Measurements from ENCODE around the gene KIAA0930.
A peak's percentile ranks its signal among the peaks of the same experiment; 100 is the strongest.

KIAA0930 gene

GRCh38 chr22:45217806-45218205 is 22.9 kb downstream of the KIAA0930 start:
- H3K27me3 ChIP-seq (ENCODE audit: insufficient read depth, low read depth, severe bottlenecking): no peaks in the 10 kb centered on the region
- no peak for DNase-seq
- TF ChIP-seq CTCF (IDR thresholded peaks at IDR 0.05; ENCODE audit: low read depth, low read length): no peak
- H3K9me3 ChIP-seq (ENCODE audit: severe bottlenecking): no peaks in the 10 kb centered on the region
- H3K4me3 ChIP-seq (ENCODE audit: low read depth, low read length): no peak overlapping the region
- no peak overlapping the region for H3K27ac ChIP-seq
- H3K36me3 ChIP-seq: no peaks in the 10 kb centered on the region

- Histone ChIP-seq H3K4me3 (ENCODE audit: low read depth, low read length) (no peak overlapping the region), H3K36me3 (no peaks in the 10 kb centered on the region), H3K27ac (no peak overlapping the region), H3K9me3 (ENCODE audit: severe bottlenecking) (no peaks in the 10 kb centered on the region), H3K27me3 (ENCODE audit: insufficient read depth, low read depth, severe bottlenecking) (no peaks in the 10 kb centered on the region)
- DNase-seq: no peak
- no peak for TF ChIP-seq CTCF (IDR thresholded peaks at IDR 0.05; ENCODE audit: low read depth, low read length)
Measured at GRCh38 chr22:45217345-45217744, 23.3 kb downstream of the KIAA0930 start.

- Histone ChIP-seq H3K4me3 (ENCODE audit: low read depth, low read length) (no peak overlapping the region), H3K27ac (no peak overlapping the region), H3K9me3 (ENCODE audit: severe bottlenecking) (no peaks in the 10 kb centered on the region), H3K36me3 (no peaks in the 10 kb centered on the region), H3K27me3 (ENCODE audit: insufficient read depth, low read depth, severe bottlenecking) (no peaks in the 10 kb centered on the region)
- no peak for DNase-seq
- TF ChIP-seq CTCF (IDR thresholded peaks at IDR 0.05; ENCODE audit: low read depth, low read length): no peak
Measured at GRCh38 chr22:45216133-45217003, 24.3 kb downstream of the KIAA0930 start.

GRCh38 chr22:45212992-45213751 is 27.5 kb downstream of the KIAA0930 start:
- peak overlapping the region; percentile 37 for H3K4me3 ChIP-seq (ENCODE audit: low read depth, low read length)
- H3K27ac ChIP-seq: no peak overlapping the region
- H3K36me3 ChIP-seq: no peaks in the 10 kb centered on the region
- no peak for DNase-seq
- no peak for TF ChIP-seq CTCF (IDR thresholded peaks at IDR 0.05; ENCODE audit: low read depth, low read length)
- H3K27me3 ChIP-seq (ENCODE audit: insufficient read depth, low read depth, severe bottlenecking): no peaks in the 10 kb centered on the region
- H3K9me3 ChIP-seq (ENCODE audit: severe bottlenecking): no peaks in the 10 kb centered on the region

GRCh38 chr22:45212306-45212709 is 28.4 kb downstream of the KIAA0930 start:
- Histone ChIP-seq H3K36me3 (no peaks in the 10 kb centered on the region), H3K27me3 (ENCODE audit: insufficient read depth, low read depth, severe bottlenecking) (no peaks in the 10 kb centered on the region), H3K27ac (no peak overlapping the region), H3K9me3 (ENCODE audit: severe bottlenecking) (no peaks in the 10 kb centered on the region), H3K4me3 (ENCODE audit: low read depth, low read length) (peak overlapping the region; percentile 37)
- DNase-seq: peak; percentile 67
- no peak for TF ChIP-seq CTCF (IDR thresholded peaks at IDR 0.05; ENCODE audit: low read depth, low read length)
